HepG2 (cell line): ENCODE measurements around the gene GPSM1. TPM values are rescaled to one million over a fixed set of nuclear protein-coding genes. Genes with fewer than 3 reads are reported as not detected.

ENCODE experiments used
- CBX1 ChIP-seq: IDR thresholded peaks from one replicate; pipeline ENCODE4 v1.6.1; 2016; ENCODE audit warnings: antibody characterized with exemption, low read depth
- FOXK2 ChIP-seq: fragments of 450-650 bp; IDR thresholded peaks from 2 replicates; pipeline ENCODE4 v1.6.1; 2016
- HMGXB3 ChIP-seq: sonication (generic); formaldehyde crosslinking; IDR thresholded peaks from 2 replicates; pipeline ENCODE4 v1.4.0; 2020; ENCODE audit warnings: missing genetic modification reagents, borderline replicate concordance
- HOMEZ ChIP-seq: IDR thresholded peaks from 2 replicates; pipeline ENCODE4 v1.6.1; 2016; ENCODE audit warnings: low read depth
- KAT2B ChIP-seq: fragments of 150-350 bp; IDR thresholded peaks from 2 replicates; pipeline ENCODE4 v1.6.1; 2014; ENCODE audit warnings: low read depth, low read length, borderline replicate concordance
- MED8 ChIP-seq: sonication (generic); formaldehyde crosslinking; IDR thresholded peaks from 2 replicates; pipeline ENCODE4 v1.8.1; 2023; ENCODE audit warnings: mild to moderate bottlenecking, missing genetic modification reagents; ENCODE audit not compliant: insufficient replicate concordance
- NR2F1 ChIP-seq, 2 experiments: fragments of 450-650 bp in 1 of 2; formaldehyde crosslinking in 1 of 2; IDR thresholded peaks; 2 replicates each; pipeline versions ENCODE4 v1.5.0 to v1.6.1; 2016 to 2020; ENCODE audit warnings: mild to moderate bottlenecking in 1 of 2, missing compliant biosample characterization in 1 of 2, missing genetic modification reagents in 1 of 2, moderate library complexity in 1 of 2
- PAX8 ChIP-seq: sonication (generic); formaldehyde crosslinking; IDR thresholded peaks from 2 replicates; pipeline ENCODE4 v1.8.0; 2022; ENCODE audit warnings: mild to moderate bottlenecking, missing genetic modification reagents, borderline replicate concordance
- REPIN1 ChIP-seq: sonication (generic); formaldehyde crosslinking; IDR thresholded peaks from 2 replicates; pipeline ENCODE4 v1.8.0; 2022; ENCODE audit warnings: missing genetic modification reagents, low read depth, mild to moderate bottlenecking, borderline replicate concordance
- SCMH1 ChIP-seq: sonication (generic); formaldehyde crosslinking; IDR thresholded peaks from 2 replicates; pipeline ENCODE4 v1.9.0; 2021; ENCODE audit warnings: missing genetic modification reagents, mild to moderate bottlenecking, borderline replicate concordance
- SRF ChIP-seq: IDR thresholded peaks from 2 replicates; pipeline ENCODE4 v1.6.1; 2011; ENCODE audit warnings: mild to moderate bottlenecking, low read depth, low read length, moderate library complexity
- SRSF4 ChIP-seq: fragments of 200-400 bp; formaldehyde crosslinking; IDR thresholded peaks from one replicate; pipeline ENCODE4 v1.6.1; 2018; ENCODE audit warnings: mild to moderate bottlenecking, low read depth, low read length, moderate library complexity; ENCODE audit not compliant: poor library complexity, severe bottlenecking
- ZNF260 ChIP-seq: sonication (generic); formaldehyde crosslinking; IDR thresholded peaks from 2 replicates; pipeline ENCODE4 v1.4.0; 2020; ENCODE audit warnings: missing genetic modification reagents, low read depth, mild to moderate bottlenecking, borderline replicate concordance
- ZNF264 ChIP-seq: sonication (generic); formaldehyde crosslinking; IDR thresholded peaks from 2 replicates; pipeline ENCODE4 v1.4.0; 2020; ENCODE audit warnings: missing genetic modification reagents
- ZNF44 ChIP-seq: sonication (generic); formaldehyde crosslinking; IDR thresholded peaks from 2 replicates; pipeline ENCODE4 v1.5.1; 2020; ENCODE audit warnings: mild to moderate bottlenecking, missing genetic modification reagents
- ZNF484 ChIP-seq: sonication (generic); formaldehyde crosslinking; IDR thresholded peaks from 2 replicates; pipeline ENCODE4 v1.5.1; 2020; ENCODE audit warnings: mild to moderate bottlenecking, low read depth, missing genetic modification reagents, borderline replicate concordance
- ZNF558 ChIP-seq: sonication (generic); formaldehyde crosslinking; IDR thresholded peaks from 2 replicates; pipeline ENCODE4 v1.9.0; 2022; ENCODE audit warnings: mild to moderate bottlenecking, missing genetic modification reagents, borderline replicate concordance
- ZNF660 ChIP-seq: sonication (generic); formaldehyde crosslinking; IDR thresholded peaks from 2 replicates; pipeline ENCODE4 v1.5.1; 2020; ENCODE audit warnings: mild to moderate bottlenecking, low read depth, missing genetic modification reagents, borderline replicate concordance
- ZNF777 ChIP-seq: sonication (generic); formaldehyde crosslinking; IDR thresholded peaks from 2 replicates; pipeline ENCODE4 v1.4.0; 2020; ENCODE audit warnings: missing genetic modification reagents
- ZNF780A ChIP-seq: sonication (generic); formaldehyde crosslinking; IDR thresholded peaks from 2 replicates; pipeline ENCODE4 v1.8.0; 2022; ENCODE audit warnings: mild to moderate bottlenecking, missing genetic modification reagents, moderate library complexity
- ZNF879 ChIP-seq: sonication (generic); formaldehyde crosslinking; IDR thresholded peaks from 2 replicates; pipeline ENCODE4 v1.8.1; 2023; ENCODE audit warnings: missing genetic modification reagents
- polyA plus RNA-seq, 8 experiments: library from polyadenylated mRNA; depleted of rRNA in 3 of 8; stranded (reverse) in 7 of 8; unstranded in 1 of 8; fragments of >200 nt; fragmentation: Illumina TruSeq in 4 of 8; extraction: Trizol in 4 of 8; gene quantifications; 2 replicates each; pipeline versions ENCODE4 v1.2.1 to v1.2.3, GENCODE V29; 2011 to 2016; ENCODE audit warnings: low read depth in 4 of 8, missing spikeins in 1 of 8, mixed read lengths in 1 of 8; ENCODE audit not compliant: insufficient read depth in 1 of 8
- total RNA-seq, 5 experiments: library from RNA; depleted of rRNA; stranded (reverse); fragments of >200 nt; fragmentation: Illumina TruSeq; extraction: Trizol; gene quantifications; 2 replicates each; pipeline ENCODE4 v1.2.3, GENCODE V29; 2016; ENCODE audit warnings: low read depth in 1 of 5
- TF ChIP-seq, protein P1 (sequence below): sonication (generic); formaldehyde crosslinking; IDR thresholded peaks from 2 replicates; pipeline ENCODE4 v1.8.1; 2023; ENCODE audit warnings: mild to moderate bottlenecking, missing genetic modification reagents, borderline replicate concordance
- TF ChIP-seq, protein P2 (sequence below): sonication (generic); formaldehyde crosslinking; conservative IDR thresholded peaks from 2 replicates; pipeline ENCODE4 v1.8.1; 2023; ENCODE audit warnings: missing genetic modification reagents

Gene GPSM1
- total and polyA plus RNA-seq, 2 of the 13 experiments (the other 11 are each of a cell fraction or from before 2014, with no cell fraction given), result 1.0 to 2.4 TPM

GRCh38 chr9:136297016-136297691 lies 30.2 kb upstream of the GPSM1 start (continued):
- TF ChIP-seq HOMEZ, result no peak
- 0 out of 4 replicates have a peak, but pooled peaks of 1 of the 2 experiments have one; percentile 20 for TF ChIP-seq NR2F1 (CRISPR knock-in tag; IDR thresholded peaks at IDR 0.05)
- no peak for TF ChIP-seq ZNF264 (CRISPR knock-in tag)
- TF ChIP-seq KAT2B, result no peak
- no peak for TF ChIP-seq PAX8
- TF ChIP-seq ZNF558 (CRISPR knock-in tag), result no peak
- TF ChIP-seq ZNF260, result no peak
- TF ChIP-seq ZNF879 (CRISPR knock-in tag), result no peak
- no peak for TF ChIP-seq FOXK2
- no peak for TF ChIP-seq ZNF777 (CRISPR knock-in tag)
- TF ChIP-seq SRSF4, result no peak
- TF ChIP-seq SRF, result no peak
- TF ChIP-seq, protein P1, sequence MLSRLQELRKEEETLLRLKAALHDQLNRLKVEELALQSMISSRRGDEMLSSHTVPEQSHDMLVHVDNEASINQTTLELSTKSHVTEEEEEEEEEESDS (CRISPR knock-in tag), result no peak
- TF ChIP-seq ZNF780A (CRISPR knock-in tag), result no peak
- TF ChIP-seq SCMH1 (CRISPR knock-in tag), result no peak
- TF ChIP-seq, protein P2, sequence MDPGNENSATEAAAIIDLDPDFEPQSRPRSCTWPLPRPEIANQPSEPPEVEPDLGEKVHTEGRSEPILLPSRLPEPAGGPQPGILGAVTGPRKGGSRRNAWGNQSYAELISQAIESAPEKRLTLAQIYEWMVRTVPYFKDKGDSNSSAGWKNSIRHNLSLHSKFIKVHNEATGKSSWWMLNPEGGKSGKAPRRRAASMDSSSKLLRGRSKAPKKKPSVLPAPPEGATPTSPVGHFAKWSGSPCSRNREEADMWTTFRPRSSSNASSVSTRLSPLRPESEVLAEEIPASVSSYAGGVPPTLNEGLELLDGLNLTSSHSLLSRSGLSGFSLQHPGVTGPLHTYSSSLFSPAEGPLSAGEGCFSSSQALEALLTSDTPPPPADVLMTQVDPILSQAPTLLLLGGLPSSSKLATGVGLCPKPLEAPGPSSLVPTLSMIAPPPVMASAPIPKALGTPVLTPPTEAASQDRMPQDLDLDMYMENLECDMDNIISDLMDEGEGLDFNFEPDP (CRISPR knock-in tag), result no peak
- TF ChIP-seq REPIN1 (CRISPR knock-in tag), result 0 out of 2 replicates have a peak, but pooled peaks have one; percentile 31
- TF ChIP-seq ZNF484, result 0 out of 2 replicates have a peak, but pooled peaks have one; percentile 22
- TF ChIP-seq MED8 (CRISPR knock-in tag), result peak; percentile 42
- no peak for TF ChIP-seq ZNF660 (CRISPR knock-in tag)
- no peak for TF ChIP-seq ZNF44 (CRISPR knock-in tag)
- TF ChIP-seq CBX1, result no peak
- no peak for TF ChIP-seq HMGXB3
